HG03135 (cell line): ENCODE measurements around the gene MARCHF7.
"Not testable (repeated sequence)": the region's sequence is repeated elsewhere in the genome, so short reads cannot be mapped to it uniquely, and the experiment has no call there.

Experiments
- ATAC-seq: cut with Tn5 transposase; IDR thresholded peaks from one replicate; pipeline ENCODE4 v1.9.1; 2021; ENCODE audit warnings: mild to moderate bottlenecking, moderate library complexity; ENCODE audit not compliant: unreplicated experiment

MARCHF7 gene

GRCh38 chr2:159712143-159712928 lies at the start of gene MARCHF7:
Gene MARCHF7 (plus strand): TSS chr2:159712506. CDS start chr2:159729023, 16,517 bp downstream.
- peak; percentile 96 for ATAC-seq

GRCh38 chr2:159667423-159667822 lies 44.9 kb upstream of the MARCHF7 start:
- ATAC-seq: not testable (repeated sequence)

- ATAC-seq: no peak
Observed at GRCh38 chr2:159671047-159671446, 41.3 kb upstream of the MARCHF7 start.

GRCh38 chr2:159677654-159678053 lies 34.7 kb upstream of the MARCHF7 start:
- no peak for ATAC-seq

- no peak for ATAC-seq
Observed at GRCh38 chr2:159680692-159681091, 31.6 kb upstream of the MARCHF7 start.

GRCh38 chr2:159683817-159684216 lies 28.5 kb upstream of the MARCHF7 start:
- no peak for ATAC-seq

GRCh38 chr2:159684796-159685195 lies 27.5 kb upstream of the MARCHF7 start:
- no peak for ATAC-seq

GRCh38 chr2:159694500-159695040 lies 17.7 kb upstream of the MARCHF7 start:
- no peak for ATAC-seq

- no peak for ATAC-seq
Observed at GRCh38 chr2:159695795-159696448, 16.4 kb upstream of the MARCHF7 start.

GRCh38 chr2:159703491-159703890 lies 8.8 kb upstream of the MARCHF7 start:
- no peak for ATAC-seq

- no peak for ATAC-seq
Observed at GRCh38 chr2:159706385-159706980, 5.8 kb upstream of the MARCHF7 start.

DNA sequence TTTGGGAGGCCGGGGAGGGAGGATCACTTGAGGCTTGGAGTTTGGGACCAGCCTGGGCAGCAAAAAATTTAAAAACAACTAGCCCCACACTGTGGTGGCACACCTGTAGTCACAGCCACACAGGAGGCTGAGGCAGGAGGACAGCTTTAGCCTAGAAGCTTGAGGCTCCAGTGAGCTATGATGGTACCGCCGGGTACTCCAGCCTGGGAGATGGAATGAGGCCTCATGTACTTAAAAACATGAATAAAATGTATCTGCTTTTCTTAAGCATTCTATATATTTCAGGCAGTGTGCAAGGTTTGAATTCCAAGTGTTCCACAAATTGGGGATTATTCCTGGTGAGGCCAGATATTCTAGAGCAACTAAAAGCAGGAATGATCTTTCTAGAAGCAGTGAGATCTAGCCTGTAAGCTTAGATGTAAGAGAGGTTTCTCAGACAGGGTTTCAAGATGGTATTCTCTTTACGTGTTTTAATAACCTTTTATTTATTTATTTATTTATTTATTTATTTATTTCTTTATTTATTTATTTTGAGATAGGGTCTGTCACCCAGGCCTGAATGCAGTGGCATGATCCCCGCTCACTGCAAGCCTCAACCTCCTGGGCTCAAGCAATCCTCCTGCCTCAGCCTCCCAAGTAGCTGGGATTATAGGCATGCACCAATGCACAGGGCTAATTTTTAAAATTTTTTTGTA lies 4.1 kb upstream of the MARCHF7 start:
- no peak for ATAC-seq

- no peak for ATAC-seq
Observed at GRCh38 chr2:159710601-159711180, 1.6 kb upstream of the MARCHF7 start.

GRCh38 chr2:159711562-159712142 lies 654 bp upstream of the MARCHF7 start:
- no peak for ATAC-seq

DNA sequence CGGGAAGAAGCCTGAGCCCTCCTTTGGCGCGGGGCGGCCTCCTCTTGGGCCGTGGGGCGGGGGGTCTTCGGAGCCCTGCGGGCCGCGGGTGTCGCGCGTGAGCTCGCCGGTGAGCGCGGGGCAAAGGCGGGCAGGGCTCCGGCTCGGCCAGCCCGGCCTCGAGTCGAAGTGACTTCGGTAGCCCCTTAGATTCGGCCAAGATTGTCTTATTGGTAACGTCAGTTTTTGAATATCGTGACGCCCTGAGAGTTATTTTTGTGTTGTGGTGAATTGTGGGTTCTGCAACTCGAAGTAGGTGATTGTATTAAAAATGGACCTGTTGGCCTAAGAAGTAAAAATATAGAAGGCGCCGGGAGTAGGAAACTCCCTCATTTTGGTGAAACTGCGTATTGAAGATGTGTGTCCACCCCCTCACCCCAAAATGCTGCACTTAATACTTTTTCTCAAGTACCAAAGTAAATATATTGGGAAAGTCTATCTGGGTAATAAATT lies 669 bp downstream of the MARCHF7 start:
- peak; percentile 3 for ATAC-seq

DNA sequence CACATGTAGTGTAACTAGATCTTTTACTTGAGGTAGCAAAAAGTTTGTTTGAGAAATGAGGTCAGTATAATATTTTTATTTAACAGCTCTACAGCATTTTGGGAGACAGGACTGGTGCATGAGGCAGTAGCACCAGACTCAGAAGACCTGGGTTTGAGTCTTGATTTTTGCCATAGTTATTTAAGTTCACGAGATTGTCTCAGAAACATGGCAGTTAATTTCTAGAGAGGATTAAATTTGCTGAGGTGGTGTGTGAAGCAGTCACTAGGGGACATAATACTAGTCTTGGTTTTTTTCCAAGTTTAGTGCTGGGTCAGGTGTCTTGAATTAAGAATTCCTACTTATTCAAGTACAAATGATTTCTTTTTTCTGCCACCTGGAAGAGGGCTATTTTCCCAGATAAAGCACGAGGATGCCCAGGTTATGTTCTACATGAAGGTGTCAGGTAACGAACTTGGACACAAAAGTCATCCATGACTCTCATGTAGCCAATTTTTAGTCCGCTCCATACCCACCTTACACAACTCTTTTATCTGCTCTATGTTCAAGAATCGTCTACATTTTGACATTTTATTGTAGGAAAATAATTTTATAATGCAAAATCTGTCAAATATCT lies 1.4 kb downstream of the MARCHF7 start:
- no peak for ATAC-seq

GRCh38 chr2:159714247-159714930 lies 2.1 kb downstream of the MARCHF7 start:
- no peak for ATAC-seq

DNA sequence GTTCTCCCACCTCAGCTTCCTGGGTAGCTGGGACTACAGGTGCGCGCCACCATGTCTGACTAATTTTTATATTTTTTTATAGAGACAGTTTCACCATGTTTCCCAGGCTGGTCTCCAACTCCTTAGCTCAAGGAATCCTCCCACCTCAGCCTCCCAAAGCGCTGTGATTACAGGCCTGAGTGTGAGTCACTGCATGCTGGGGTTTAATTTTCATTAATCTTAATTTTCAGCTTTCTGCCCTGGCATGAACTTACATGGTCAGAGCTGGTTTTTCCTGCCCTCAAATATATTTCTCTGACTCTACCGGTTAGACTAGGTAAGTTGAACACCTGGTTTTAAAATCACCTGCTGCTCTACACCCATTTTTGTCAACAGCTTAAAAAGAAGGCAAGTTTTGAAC lies 3.1 kb downstream of the MARCHF7 start:
- no peak for ATAC-seq

GRCh38 chr2:159716409-159716808 lies 4.1 kb downstream of the MARCHF7 start:
- not testable (repeated sequence) for ATAC-seq
